ENCODE results near the gene KCNH1. TPM values are rescaled to one million over a fixed set of nuclear protein-coding genes. Genes with fewer than 3 reads are reported as not detected.

The KCNH1 gene
- total RNA-seq, 3 donors from 2014 or later: 0.81 to 1.7 (median 1.2) TPM

GRCh38 chr1:210821615-210822014, 312.3 kb downstream of the KCNH1 start:
- no peaks in the 10 kb centered on the region for H3K4me1 ChIP-seq (ENCODE audit: low read depth)
- intact Hi-C loops (cut with DNase I, micrococcal nuclease): no loop called here
- ATAC-seq (no peak), DNase-seq (no peak)
- no peak overlapping the region for H3K4me3 ChIP-seq
- TF ChIP-seq CTCF (IDR thresholded peaks at IDR 0.05): no peak
- H3K9me3 ChIP-seq: no peaks in the 10 kb centered on the region
- no peaks in the 10 kb centered on the region for H3K36me3 ChIP-seq (ENCODE audit: low read depth)

GRCh38 chr1:210819266-210819665, 314.7 kb downstream of the KCNH1 start:
- intact Hi-C loops (cut with DNase I, micrococcal nuclease): no loop called here
- H3K4me1 ChIP-seq (ENCODE audit: low read depth): no peaks in the 10 kb centered on the region
- DNase-seq: no peak
- no peak overlapping the region for H3K4me3 ChIP-seq
- no peaks in the 10 kb centered on the region for H3K36me3 ChIP-seq (ENCODE audit: low read depth)
- no peak for TF ChIP-seq CTCF (IDR thresholded peaks at IDR 0.05)
- ATAC-seq: no peak
- no peaks in the 10 kb centered on the region for H3K9me3 ChIP-seq

GRCh38 chr1:210817385-210818275, 316.3 kb downstream of the KCNH1 start:
- intact Hi-C loops (cut with DNase I, micrococcal nuclease): no loop called here
- no peak for DNase-seq
- no peak for ATAC-seq
- H3K9me3 ChIP-seq: no peaks in the 10 kb centered on the region
- TF ChIP-seq CTCF (IDR thresholded peaks at IDR 0.05): no peak
- no peak overlapping the region for H3K4me3 ChIP-seq
- H3K36me3 ChIP-seq (ENCODE audit: low read depth): no peaks in the 10 kb centered on the region
- H3K4me1 ChIP-seq (ENCODE audit: low read depth): no peaks in the 10 kb centered on the region

GRCh38 chr1:210815641-210816550, 318.1 kb downstream of the KCNH1 start:
- Histone ChIP-seq H3K9me3 (no peaks in the 10 kb centered on the region), H3K4me1 (ENCODE audit: low read depth) (no peaks in the 10 kb centered on the region), H3K4me3 (no peak overlapping the region), H3K36me3 (ENCODE audit: low read depth) (no peaks in the 10 kb centered on the region)
- ATAC-seq (no peak), DNase-seq (no peak)
- intact Hi-C loops (cut with DNase I, micrococcal nuclease): no loop called here
- TF ChIP-seq CTCF (IDR thresholded peaks at IDR 0.05): no peak

GRCh38 chr1:210814382-210815123, 319.4 kb downstream of the KCNH1 start:
- H3K36me3 ChIP-seq (ENCODE audit: low read depth): no peaks in the 10 kb centered on the region
- TF ChIP-seq CTCF (IDR thresholded peaks at IDR 0.05): no peak
- intact Hi-C loops (cut with DNase I, micrococcal nuclease): no loop called here
- no peaks in the 10 kb centered on the region for H3K4me1 ChIP-seq (ENCODE audit: low read depth)
- no peaks in the 10 kb centered on the region for H3K9me3 ChIP-seq
- H3K4me3 ChIP-seq: no peak overlapping the region
- ATAC-seq (no peak), DNase-seq (no peak)

Measured in mucosa of descending colon (tissue), 3 donors.